SU-DHL-6 (cell line): ENCODE results near the gene WARS2.

Experiments used
- H2AFZ ChIP-seq: fragments of 200-600 bp; sonication (generic); 2 replicates; pipeline ENCODE4 v1.6.1; 2014; ENCODE audit warnings: low read depth, mild to moderate bottlenecking, moderate library complexity, mixed read lengths, antibody characterized with exemption, low read length; ENCODE audit not compliant: severe bottlenecking
- H3F3A ChIP-seq: fragments of 200-600 bp; shearing (Covaris generic); 2 replicates; pipeline ENCODE4 v1.6.0; 2016; ENCODE audit warnings: antibody characterized with exemption, mild to moderate bottlenecking; ENCODE audit not compliant: insufficient read depth
- H3K27ac ChIP-seq: fragments of 200-600 bp; sonication (generic); 2 replicates; pipeline ENCODE4 v1.5.1; 2016; ENCODE audit warnings: low read depth, mild to moderate bottlenecking, low read length, moderate library complexity, mixed read lengths
- H3K27me3 ChIP-seq: fragments of 200-600 bp; sonication (generic), shearing (Covaris generic); 2 replicates; pipeline ENCODE4 v1.6.0; 2014; ENCODE audit warnings: mild to moderate bottlenecking, low read length
- H3K36me3 ChIP-seq: fragments of 200-600 bp; sonication (generic); 2 replicates; pipeline ENCODE4 v1.6.1; 2014; ENCODE audit warnings: mild to moderate bottlenecking, low read length, mixed read lengths
- H3K4me2 ChIP-seq: fragments of 300-600, 200-600 bp; shearing (Covaris generic), sonication (generic); 2 replicates; pipeline ENCODE4 v1.6.0; 2014; ENCODE audit warnings: low read length, low read depth, mild to moderate bottlenecking; ENCODE audit not compliant: poor library complexity, severe bottlenecking
- H3K4me3 ChIP-seq: fragments of 200-600 bp; sonication (generic); 2 replicates; pipeline ENCODE4 v1.5.1; 2014; ENCODE audit warnings: antibody characterized with exemption, low read length, mild to moderate bottlenecking, mixed read lengths; ENCODE audit not compliant: insufficient read depth, poor library complexity, severe bottlenecking
- H3K79me2 ChIP-seq: fragments of 200-600 bp; sonication (generic); 2 replicates; pipeline ENCODE4 v1.6.1; 2014; ENCODE audit warnings: mild to moderate bottlenecking, low read length, moderate library complexity; ENCODE audit not compliant: insufficient read depth
- H3K9ac ChIP-seq: fragments of 200-600 bp; sonication (generic); 2 replicates; pipeline ENCODE4 v1.7.0; 2014; ENCODE audit warnings: mild to moderate bottlenecking, low read length
- H3K9me2 ChIP-seq: fragments of 200-600 bp; sonication (generic); replicated peaks from 2 replicates; pipeline ENCODE4 v1.6.1; 2014; ENCODE audit warnings: low read length; ENCODE audit not compliant: insufficient read depth
- H3K9me3 ChIP-seq: fragments of 200-600 bp; sonication (generic); 2 replicates; pipeline ENCODE4 v1.6.1; 2014; ENCODE audit warnings: low read length, mixed read lengths; ENCODE audit not compliant: insufficient read depth
- H4K20me1 ChIP-seq: fragments of 200-600 bp; sonication (generic); 2 replicates; pipeline ENCODE4 v1.6.1; 2014; ENCODE audit warnings: low read depth, mild to moderate bottlenecking, antibody characterized with exemption, low read length, moderate library complexity, mixed read lengths
- EZH2phosphoT487 ChIP-seq: fragments of 200-600 bp; sonication (generic), shearing (Covaris generic); conservative IDR thresholded peaks from 2 replicates; pipeline ENCODE4 v1.6.1; 2018; ENCODE audit warnings: mild to moderate bottlenecking, antibody characterized with exemption, low read length, moderate library complexity, mixed read lengths
- TF ChIP-seq, protein P1 (sequence below): fragments of 200-600 bp; sonication (generic); IDR thresholded peaks from one replicate; pipeline ENCODE4 v1.5.1; 2017; ENCODE audit warnings: antibody characterized with exemption, mild to moderate bottlenecking, low read length, moderate library complexity; ENCODE audit not compliant: insufficient read depth, poor library complexity, severe bottlenecking

Gene WARS2

GRCh38 chr1:118995312-118996016 lies 145.0 kb downstream of the WARS2 start:
- Histone ChIP-seq H3K9me2 (no peaks in the 10 kb centered on the region), H2AFZ (no peak overlapping the region), H3K27ac (no peak overlapping the region), H4K20me1 (no peaks in the 10 kb centered on the region), H3K27me3 (no peaks in the 10 kb centered on the region), H3K4me2 (no peak overlapping the region), H3K79me2 (no peaks in the 10 kb centered on the region), H3F3A (no peaks in the 10 kb centered on the region), H3K9me3 (no peaks in the 10 kb centered on the region), H3K9ac (no peak overlapping the region), H3K36me3 (no peaks in the 10 kb centered on the region), H3K4me3 (no peak overlapping the region)
- no peak for TF ChIP-seq EZH2phosphoT487
- TF ChIP-seq, protein P1, sequence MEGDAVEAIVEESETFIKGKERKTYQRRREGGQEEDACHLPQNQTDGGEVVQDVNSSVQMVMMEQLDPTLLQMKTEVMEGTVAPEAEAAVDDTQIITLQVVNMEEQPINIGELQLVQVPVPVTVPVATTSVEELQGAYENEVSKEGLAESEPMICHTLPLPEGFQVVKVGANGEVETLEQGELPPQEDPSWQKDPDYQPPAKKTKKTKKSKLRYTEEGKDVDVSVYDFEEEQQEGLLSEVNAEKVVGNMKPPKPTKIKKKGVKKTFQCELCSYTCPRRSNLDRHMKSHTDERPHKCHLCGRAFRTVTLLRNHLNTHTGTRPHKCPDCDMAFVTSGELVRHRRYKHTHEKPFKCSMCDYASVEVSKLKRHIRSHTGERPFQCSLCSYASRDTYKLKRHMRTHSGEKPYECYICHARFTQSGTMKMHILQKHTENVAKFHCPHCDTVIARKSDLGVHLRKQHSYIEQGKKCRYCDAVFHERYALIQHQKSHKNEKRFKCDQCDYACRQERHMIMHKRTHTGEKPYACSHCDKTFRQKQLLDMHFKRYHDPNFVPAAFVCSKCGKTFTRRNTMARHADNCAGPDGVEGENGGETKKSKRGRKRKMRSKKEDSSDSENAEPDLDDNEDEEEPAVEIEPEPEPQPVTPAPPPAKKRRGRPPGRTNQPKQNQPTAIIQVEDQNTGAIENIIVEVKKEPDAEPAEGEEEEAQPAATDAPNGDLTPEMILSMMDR = no peak

DNA sequence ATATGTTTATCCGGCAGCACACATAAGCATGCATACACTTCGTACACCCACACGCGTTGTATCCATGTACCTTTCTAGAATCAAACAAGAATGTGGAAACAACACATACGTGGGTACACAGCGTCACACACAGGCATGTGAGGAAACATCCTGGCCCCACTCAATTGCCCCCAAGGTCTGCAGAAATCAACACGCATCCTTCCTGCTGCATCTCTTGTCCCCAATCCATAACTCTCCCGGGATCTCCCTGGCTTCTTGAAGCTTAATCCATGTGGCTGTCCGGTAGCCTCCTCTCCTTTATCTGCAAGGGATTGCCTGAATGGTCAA lies 146.8 kb downstream of the WARS2 start:
- no peak overlapping the region for H3K4me2 ChIP-seq
- H3K9me3 ChIP-seq = no peaks in the 10 kb centered on the region
- no peak overlapping the region for H2AFZ ChIP-seq
- no peaks in the 10 kb centered on the region for H3F3A ChIP-seq
- H3K36me3 ChIP-seq = no peaks in the 10 kb centered on the region
- no peak overlapping the region for H3K9ac ChIP-seq
- H4K20me1 ChIP-seq = no peaks in the 10 kb centered on the region
- no peak overlapping the region for H3K27ac ChIP-seq
- H3K79me2 ChIP-seq = no peaks in the 10 kb centered on the region
- H3K27me3 ChIP-seq = no peaks in the 10 kb centered on the region
- TF ChIP-seq, protein P1 = no peak
- no peak for TF ChIP-seq EZH2phosphoT487
- no peak overlapping the region for H3K4me3 ChIP-seq
- H3K9me2 ChIP-seq = no peaks in the 10 kb centered on the region

DNA sequence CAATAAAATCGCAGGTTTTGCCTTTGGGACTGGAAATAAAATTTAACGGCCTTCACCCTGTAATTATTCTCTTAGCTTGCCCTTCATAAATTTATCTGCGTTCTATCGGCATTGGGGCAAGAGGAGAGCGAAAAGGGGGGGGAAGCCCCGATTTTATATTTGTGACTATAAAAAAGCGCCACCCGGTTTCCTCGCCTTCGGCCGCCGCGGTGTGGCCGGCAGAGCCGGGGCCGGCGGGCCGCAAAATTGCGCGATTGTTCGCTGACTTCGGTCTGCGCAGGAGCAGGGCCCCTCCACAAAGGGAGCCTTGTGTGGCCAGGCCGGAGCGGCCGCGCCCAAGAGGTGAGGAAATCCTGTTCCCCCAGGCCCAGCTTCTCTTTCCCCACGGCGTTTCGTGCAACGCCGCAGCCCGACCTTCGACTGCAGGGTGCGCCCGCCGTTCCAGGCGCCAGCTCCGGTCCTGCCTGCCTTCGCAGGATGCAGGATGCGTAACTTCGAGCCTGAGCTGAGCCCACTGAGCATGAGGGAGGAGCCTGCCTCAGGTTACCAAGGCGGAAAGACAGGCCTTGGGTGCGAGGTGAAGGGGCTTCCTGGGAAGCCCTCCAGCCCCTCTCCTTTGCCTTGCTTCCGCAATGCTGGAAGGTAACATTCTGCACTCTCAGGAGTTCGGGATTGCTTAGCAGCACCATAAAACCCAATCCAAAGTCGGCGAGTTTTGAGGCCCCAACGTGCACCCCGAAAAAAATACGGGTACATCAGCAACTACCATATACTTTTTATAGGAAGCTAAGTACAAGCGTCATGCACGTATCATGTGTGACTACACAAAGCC lies 147.4 kb downstream of the WARS2 start:
- Histone ChIP-seq H3K4me2 (no peak overlapping the region), H3K9me3 (no peaks in the 10 kb centered on the region), H3K4me3 (no peak overlapping the region), H4K20me1 (no peaks in the 10 kb centered on the region), H3K36me3 (no peaks in the 10 kb centered on the region), H3K9ac (no peak overlapping the region), H2AFZ (no peak overlapping the region), H3K9me2 (no peaks in the 10 kb centered on the region), H3K27me3 (no peaks in the 10 kb centered on the region), H3K79me2 (no peaks in the 10 kb centered on the region), H3F3A (no peaks in the 10 kb centered on the region), H3K27ac (no peak overlapping the region)
- TF ChIP-seq, protein P1 = no peak
- TF ChIP-seq EZH2phosphoT487 = no peak
